HG03565 (cell line): ENCODE data around the gene PHKB.

ENCODE experiments used
- ATAC-seq: cut with Tn5 transposase; IDR thresholded peaks from one replicate; pipeline ENCODE4 v1.9.1; 2021; ENCODE audit warnings: mild to moderate bottlenecking, moderate library complexity; ENCODE audit not compliant: unreplicated experiment

Gene PHKB

GRCh38 chr16:47722046-47722445, 260.9 kb downstream of the PHKB start:
- ATAC-seq, result no peak

GRCh38 chr16:47724115-47724785, 263.1 kb downstream of the PHKB start:
- ATAC-seq, result no peak

GRCh38 chr16:47725188-47725695, 264.1 kb downstream of the PHKB start:
- ATAC-seq, result no peak

DNA sequence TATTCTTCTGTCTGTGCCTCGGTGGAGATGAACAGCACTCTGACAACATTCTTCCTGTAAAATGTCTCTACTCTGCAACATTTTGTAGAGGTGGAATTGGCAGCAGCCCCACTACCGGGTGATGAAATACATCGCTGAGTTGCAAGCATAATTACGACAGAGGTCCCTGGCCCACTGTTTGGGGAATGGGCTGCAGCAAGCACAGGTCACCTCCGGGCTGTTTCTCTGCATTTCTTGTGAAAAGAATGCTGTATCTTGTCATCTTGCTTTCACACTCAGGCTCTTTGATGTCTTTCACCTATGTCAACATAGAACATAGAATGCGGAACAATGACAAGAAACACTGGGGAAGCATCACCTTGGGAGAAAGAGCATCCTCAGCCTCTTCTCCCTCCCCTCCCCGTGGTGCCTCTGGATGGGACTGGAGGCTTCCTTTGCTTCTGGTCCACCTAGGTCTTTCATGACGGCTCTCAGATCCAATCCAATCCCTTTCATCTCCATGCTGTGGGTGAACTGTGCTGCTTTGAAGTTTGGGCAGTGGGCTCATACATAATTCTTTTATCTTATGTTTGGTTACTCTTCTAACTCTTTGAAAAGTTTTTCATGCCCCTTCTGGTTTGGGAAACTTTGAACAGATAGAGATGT, 265.0 kb downstream of the PHKB start:
- ATAC-seq, result no peak

DNA sequence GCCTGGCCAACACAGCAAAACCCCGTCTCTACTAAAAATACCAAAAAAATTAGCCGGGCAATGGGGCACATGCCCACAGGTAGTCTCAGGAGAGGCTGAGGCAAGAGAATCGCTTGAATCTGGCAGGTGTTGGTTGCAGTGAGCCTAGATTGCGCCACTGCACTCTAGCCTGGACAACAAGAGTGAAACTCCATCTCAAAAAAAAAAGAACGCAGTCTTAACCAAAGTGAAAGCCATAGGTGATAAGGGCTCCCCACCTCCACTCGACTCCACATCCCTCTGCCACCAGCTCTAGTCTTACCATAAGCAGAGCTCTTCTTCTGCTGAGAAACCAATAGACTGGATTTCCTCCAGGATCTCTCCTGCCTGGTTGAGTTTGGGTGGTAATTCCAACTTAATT, 266.0 kb downstream of the PHKB start:
- ATAC-seq, result no peak

DNA sequence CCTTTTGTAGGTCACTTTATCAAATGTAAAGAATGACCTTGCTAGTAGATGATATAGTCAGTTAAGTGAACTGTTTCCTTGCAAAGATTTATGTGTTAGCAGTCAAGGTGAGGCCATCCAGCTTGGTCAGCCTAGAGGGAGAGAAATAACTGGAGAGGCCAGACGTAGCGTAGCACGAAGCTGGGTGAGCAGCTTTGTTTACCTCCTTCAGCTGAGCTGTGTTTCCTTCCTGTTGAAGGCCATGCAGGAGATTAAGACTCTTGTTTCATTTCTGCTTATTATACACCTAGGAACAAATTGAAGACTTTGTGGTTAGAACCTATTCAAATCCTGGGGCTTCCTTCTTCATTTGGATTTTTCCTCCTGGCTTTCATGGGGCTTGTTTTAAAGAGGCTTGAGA, 267.1 kb downstream of the PHKB start:
- ATAC-seq, result no peak

- ATAC-seq, result no peak
Observed at GRCh38 chr16:47729701-47730100, 268.6 kb downstream of the PHKB start.

DNA sequence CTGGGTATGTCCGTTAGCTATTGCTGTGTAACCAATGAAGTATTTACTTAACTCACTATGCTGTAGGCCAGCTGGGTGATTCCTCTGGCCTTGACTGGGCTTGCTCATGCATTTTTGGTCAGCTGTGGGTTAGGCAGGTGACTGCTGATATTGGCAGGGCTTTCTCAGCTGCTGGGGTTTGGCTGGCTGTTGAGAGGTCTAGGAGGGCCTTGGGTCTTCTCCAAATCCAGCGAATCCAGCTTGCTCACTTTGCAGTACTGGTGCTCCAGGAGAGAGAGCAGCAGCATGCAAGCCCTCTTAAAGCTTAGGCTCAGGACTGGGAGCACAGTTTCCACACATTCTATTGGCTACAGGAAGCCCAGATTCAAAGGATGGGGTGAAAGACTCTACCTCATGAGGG, 270.1 kb downstream of the PHKB start:
- ATAC-seq, result no peak

DNA sequence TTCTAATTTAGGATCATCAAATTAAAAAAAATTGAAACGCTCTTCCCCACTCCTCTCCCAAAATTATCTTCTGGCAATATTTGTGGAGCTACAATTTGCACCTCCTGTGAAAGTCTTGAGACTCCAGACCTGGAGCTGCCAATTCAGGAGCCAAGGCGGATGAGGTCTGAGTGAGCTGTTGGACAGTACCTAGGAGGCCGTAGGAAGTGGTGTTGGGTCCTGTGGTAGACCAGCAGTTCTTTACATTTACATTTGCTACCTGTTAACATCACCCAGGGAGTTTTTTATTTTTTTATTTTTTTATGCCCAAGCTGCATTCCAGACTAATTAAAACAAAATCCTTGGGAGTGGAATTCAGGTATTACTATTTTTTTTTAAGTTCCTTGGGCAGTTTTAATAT, 271.0 kb downstream of the PHKB start:
- no peak for ATAC-seq

- no peak for ATAC-seq
Observed at GRCh38 chr16:47732523-47733111, 271.5 kb downstream of the PHKB start.

GRCh38 chr16:47734081-47734857, 273.1 kb downstream of the PHKB start:
- no peak for ATAC-seq

GRCh38 chr16:47734987-47735594, 274.0 kb downstream of the PHKB start:
- ATAC-seq, result no peak

DNA sequence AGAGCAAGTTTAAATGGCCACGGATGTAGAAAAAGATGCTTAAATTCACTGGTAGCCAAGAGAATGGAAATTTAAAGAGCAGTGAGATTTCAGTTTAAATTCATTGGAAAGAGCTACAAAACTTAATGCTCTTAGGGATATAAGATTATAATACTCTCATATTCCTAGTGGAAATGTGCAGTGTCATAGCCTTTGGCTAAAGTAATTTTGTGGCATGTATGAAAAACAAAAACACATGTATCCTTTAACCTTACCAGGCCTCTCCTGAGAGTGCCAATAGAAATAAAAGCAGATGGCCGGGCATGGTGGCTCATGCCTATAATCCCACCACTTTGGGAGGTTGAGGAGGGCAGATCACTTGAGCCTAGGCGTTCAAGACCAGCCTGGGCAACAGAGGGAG, 289.2 kb downstream of the PHKB start:
- no peak for ATAC-seq
